Spleen (tissue), 11 donors: ENCODE data around the gene NPTX1. TPM values are rescaled to one million over a fixed set of nuclear protein-coding genes. Genes with fewer than 3 reads are reported as not detected.

Experiments
- DNase-seq: peaks from one replicate; pipeline ENCODE4 v3.0.0-alpha.2; 2020
- H3K27ac ChIP-seq, 8 donors: fragments of 200-600 bp; sonication (generic) in 7 of 8; 1 replicate in 4 of 8; 2 replicates in 4 of 8; pipeline versions ENCODE4 v1.5.0 to v1.8.0; 2016 to 2021; ENCODE audit warnings: inconsistent platforms in 4 of 8, mild to moderate bottlenecking in 4 of 8, moderate library complexity in 1 of 8
- H3K27me3 ChIP-seq, 7 donors: fragments of 200-600 bp; sonication (generic) in 6 of 7; replicated peaks in 1 of 7; 1 replicate in 4 of 7; 2 replicates in 3 of 7; pipeline versions ENCODE4 v1.5.0 to v1.8.0; 2016 to 2021; ENCODE audit warnings: inconsistent platforms in 3 of 7, mild to moderate bottlenecking in 1 of 7
- H3K36me3 ChIP-seq, 6 donors: fragments of 200-600 bp; sonication (generic) in 5 of 6; 1 replicate in 4 of 6; 2 replicates in 2 of 6; pipeline versions ENCODE4 v1.5.0 to v1.8.0; 2016 to 2021; ENCODE audit warnings: inconsistent platforms in 2 of 6
- H3K4me1 ChIP-seq, 6 donors: fragments of 200-600 bp; sonication (generic) in 5 of 6; 1 replicate in 3 of 6; 2 replicates in 3 of 6; pipeline versions ENCODE4 v1.5.0 to v1.8.0; 2016 to 2021; ENCODE audit warnings: inconsistent platforms in 3 of 6
- H3K4me3 ChIP-seq, 8 donors: fragments of 200-600 bp; sonication (generic) in 7 of 8; 1 replicate in 4 of 8; 2 replicates in 4 of 8; pipeline versions ENCODE4 v1.5.0 to v1.8.0; 2016 to 2021; ENCODE audit warnings: inconsistent platforms in 4 of 8, mild to moderate bottlenecking in 4 of 8, moderate library complexity in 2 of 8
- H3K9me3 ChIP-seq, 8 donors: fragments of 200-600 bp; sonication (generic) in 7 of 8; 1 replicate in 4 of 8; 2 replicates in 4 of 8; pipeline versions ENCODE4 v1.5.0 to v1.8.0; 2016 to 2021; ENCODE audit warnings: inconsistent platforms in 4 of 8
- CTCF ChIP-seq, 11 experiments: fragments of 200-600 bp in 7 of 11; fragments of 450-650 bp in 4 of 11; sonication (generic) in 4 of 11; IDR thresholded peaks in 8 of 11; conservative IDR thresholded peaks in 3 of 11; 1 replicate in 7 of 11; 2 replicates in 4 of 11; pipeline versions ENCODE4 v1.4.0 to v1.8.0; 2016 to 2021; ENCODE audit warnings: antibody characterized with exemption in 11 of 11, inconsistent platforms in 4 of 11, mild to moderate bottlenecking in 1 of 11
- POLR2A ChIP-seq, 3 donors: fragments of 450-650 bp; IDR thresholded peaks; one replicate each; pipeline ENCODE4 v1.5.1; 2017; ENCODE audit warnings: antibody characterized with exemption in 3 of 3, mild to moderate bottlenecking in 1 of 3
- POLR2AphosphoS5 ChIP-seq, 3 donors: sonication (generic); formaldehyde crosslinking; IDR thresholded peaks; one replicate each; pipeline ENCODE4 v1.5.1; 2017; ENCODE audit warnings: antibody characterized with exemption in 3 of 3
- WGBS, 5 donors: extraction: QIAGEN DNeasy Blood & Tissue Kit in 3 of 5; methylation state at CpG; one replicate each; pipeline versions ENCODE4 v1.1.5 to v1.1.7; 2013 to 2018; 5-methylcytosine and 5-hydroxymethylcytosine counted together
- intact Hi-C: fragments of 100-400 bp; cut with DNase I; formaldehyde crosslinking; loops from one replicate; pipeline ENCODE4 v1.15.0; 2023; ENCODE audit warnings: low total_unique reads
- polyA plus RNA-seq, 3 donors: library from polyadenylated mRNA; stranded (reverse); fragments of 200-250 nt; gene quantifications; one replicate each; pipeline ENCODE4 v1.2.1, GENCODE V29; 2013
- total RNA-seq, 7 donors: library from RNA; depleted of rRNA in 3 of 7; stranded (reverse); fragments of >200 nt in 3 of 7; fragmentation: NEBNext Ultra II Directional in 4 of 7; extraction: Animal tissue kit (Norgen Biotek cat#: 25700) in 4 of 7; gene quantifications; one replicate each; pipeline versions ENCODE4 v1.1.0 to v1.2.1, GENCODE V29; 2016 to 2021
- donor health status: healthy with polysubstance abuse.
- donor health status: DM: no; HTN: no; CAD: no; lungs with moderate emphysema.
- donor health status: DM: no; HTN: no; CAD: no.
- donor health status: Bipolar disorder and iron deficiency.
- donor health status: healthy.
- donor health status: DM: no; HTN: no; CAD: no.
- donor health status: DM: yes; HTN: yes; CAD: no.

Gene NPTX1
- total and polyA plus RNA-seq, 10 donors, result 0.04 to 14.0 (median 3.6) TPM

DNA sequence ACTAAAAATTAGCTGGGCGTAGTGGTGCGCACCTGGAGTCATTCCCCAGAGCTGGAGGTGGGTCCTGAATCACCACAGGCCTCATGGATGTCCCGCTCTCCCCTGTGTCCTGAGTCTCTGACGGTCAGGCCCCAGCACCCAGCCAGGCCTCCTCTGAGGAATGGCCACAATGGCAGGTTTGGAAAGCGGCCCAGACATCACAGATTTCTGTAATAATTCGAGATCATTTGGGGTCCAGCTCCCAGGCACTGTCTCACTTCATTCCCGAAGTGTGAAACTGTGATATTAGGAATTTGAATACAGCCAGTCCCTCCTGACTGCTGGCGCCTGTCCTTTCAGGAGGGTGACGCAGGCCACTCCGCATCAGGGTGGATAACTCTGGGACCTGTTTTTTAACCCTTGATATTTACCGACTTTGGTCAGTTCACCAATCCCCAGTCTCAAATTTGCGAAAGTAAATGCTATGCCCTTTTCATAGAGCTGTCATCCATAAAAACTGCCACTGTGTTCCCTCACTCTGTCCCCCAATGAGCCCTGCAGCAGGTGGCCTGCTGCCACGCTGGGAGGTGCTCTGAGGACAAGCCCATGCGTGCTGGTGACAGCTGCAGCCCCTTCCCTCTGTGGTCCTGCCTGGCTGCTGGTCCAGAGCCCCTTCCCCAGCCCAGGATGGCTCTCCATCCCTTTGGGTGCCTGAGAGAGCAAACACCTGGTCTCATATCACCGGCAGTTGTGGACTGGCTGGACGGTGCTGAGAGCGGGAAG lies 39.9 kb upstream of the NPTX1 start:
- intact Hi-C loops, result no loop called here
- WGBS, 5 donors, result 77 to 85% (median 82%) methylated on average over 17 of the region's 17 CpGs
- TF ChIP-seq CTCF (IDR thresholded peaks at IDR 0.05 in 8 of 11, conservative IDR thresholded peaks at IDR 0.05 in 3 of 11), result no peak
- no peak for TF ChIP-seq POLR2A (IDR thresholded peaks at IDR 0.05)
- no peak for TF ChIP-seq POLR2AphosphoS5 (IDR thresholded peaks at IDR 0.05)
- DNase-seq, result no peak
- H3K4me3 ChIP-seq, result no peak overlapping the region
- no peaks in the 10 kb centered on the region for H3K4me1 ChIP-seq
- peaks cover 0 to 34% (median 5%) of the 10 kb centered on the region in 7 donors for H3K27me3 ChIP-seq
- no peaks in the 10 kb centered on the region for H3K9me3 ChIP-seq
- no peak overlapping the region for H3K27ac ChIP-seq
- no peaks in the 10 kb centered on the region for H3K36me3 ChIP-seq

DNA sequence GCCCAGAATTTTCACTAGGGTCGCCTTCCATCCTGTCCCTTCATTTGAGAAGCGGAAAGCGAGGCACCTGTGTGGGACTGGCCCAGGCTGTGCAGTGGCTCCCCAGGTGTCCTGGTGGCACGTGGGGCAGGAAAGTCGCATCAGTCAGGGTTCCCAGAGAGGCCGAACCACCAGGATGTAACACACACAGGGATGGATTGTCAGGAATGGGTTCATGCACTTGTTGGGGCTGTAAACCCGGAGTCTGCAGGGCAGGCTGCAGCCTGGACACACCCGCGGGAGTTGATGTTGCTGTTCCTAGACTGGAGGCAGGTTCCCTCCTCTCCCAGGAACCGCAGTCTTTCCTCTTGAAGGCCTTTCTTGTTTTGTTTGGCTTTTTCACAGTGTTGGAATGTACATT lies 37.5 kb upstream of the NPTX1 start:
- intact Hi-C loops, result no loop called here
- TF ChIP-seq POLR2A (IDR thresholded peaks at IDR 0.05) (no peak), CTCF (IDR thresholded peaks at IDR 0.05 in 8 of 11, conservative IDR thresholded peaks at IDR 0.05 in 3 of 11) (no peak), POLR2AphosphoS5 (IDR thresholded peaks at IDR 0.05) (no peak)
- Histone ChIP-seq H3K4me1 (no peaks in the 10 kb centered on the region), H3K27me3 (peaks cover 0 to 45% (median 5%) of the 10 kb centered on the region in 7 donors), H3K9me3 (no peaks in the 10 kb centered on the region), H3K4me3 (no peak overlapping the region), H3K36me3 (no peaks in the 10 kb centered on the region), H3K27ac (no peak overlapping the region)
- DNase-seq, result no peak
- WGBS, 5 donors, result 58 to 75% (median 66%) methylated on average over 10 of the region's 10 CpGs

- Histone ChIP-seq H3K27me3 (peaks cover 0 to 45% (median 5%) of the 10 kb centered on the region in 7 donors), H3K4me3 (no peak overlapping the region), H3K27ac (no peak overlapping the region), H3K36me3 (no peaks in the 10 kb centered on the region), H3K9me3 (no peaks in the 10 kb centered on the region), H3K4me1 (no peaks in the 10 kb centered on the region)
- TF ChIP-seq CTCF (IDR thresholded peaks at IDR 0.05 in 8 of 11, conservative IDR thresholded peaks at IDR 0.05 in 3 of 11) (no peak), POLR2A (IDR thresholded peaks at IDR 0.05) (no peak), POLR2AphosphoS5 (IDR thresholded peaks at IDR 0.05) (no peak)
- 78 to 91% (median 88%) methylated on average over 16 of the region's 16 CpGs for WGBS, 5 donors
- DNase-seq, result no peak
- intact Hi-C loops, result no loop called here
Measured at GRCh38 chr17:80513201-80513600, 36.8 kb upstream of the NPTX1 start.

GRCh38 chr17:80512233-80512632 lies 35.8 kb upstream of the NPTX1 start:
- 74 to 89% (median 88%) methylated on average over 10 to 15 of the region's 15 CpGs for WGBS, 5 donors
- no peaks in the 10 kb centered on the region for H3K36me3 ChIP-seq
- H3K27me3 ChIP-seq, result peaks cover 0 to 51% (median 0%) of the 10 kb centered on the region in 7 donors
- intact Hi-C loops, result no loop called here
- no peaks in the 10 kb centered on the region for H3K9me3 ChIP-seq
- TF ChIP-seq CTCF (IDR thresholded peaks at IDR 0.05 in 8 of 11, conservative IDR thresholded peaks at IDR 0.05 in 3 of 11), result no peak
- H3K4me3 ChIP-seq, result no peak overlapping the region
- H3K27ac ChIP-seq, result no peak overlapping the region
- no peak for DNase-seq
- no peaks in the 10 kb centered on the region for H3K4me1 ChIP-seq
